PC-9 (cell line): ENCODE data around the gene TTC27. TPM values are rescaled to one million over a fixed set of nuclear protein-coding genes. Genes with fewer than 3 reads are reported as not detected.
"Not testable (repeated sequence)": the region's sequence is repeated elsewhere in the genome, so short reads cannot be mapped to it uniquely, and the experiment has no call there.

Source experiments
- BruUV-seq: library from RNA; stranded (reverse); fragments of 400-500 nt; replicated peaks from 2 replicates; lab custom pipeline; 2021; lab: Mats Ljungman, UMichigan
- CTCF ChIA-PET: fragments of 300-600 bp; sonication (Branson Sonifier 250); formaldehyde crosslinking; loops from one replicate; lab custom pipeline; 2022; ENCODE audit warnings: antibody characterized with exemption; lab: Charles Lee
- POLR2A ChIA-PET: fragments of 300-600 bp; sonication (Branson Sonifier 250); formaldehyde crosslinking; loops from one replicate; lab custom pipeline; 2022; ENCODE audit warnings: antibody characterized with exemption; ENCODE audit not compliant: unreplicated experiment; lab: Charles Lee
- DNase-seq, 2 experiments: peaks; one replicate each; pipeline versions ENCODE4 v3.0.0 to v3.0.0-alpha.2; 2015 to 2022; ENCODE audit warnings: mixed read lengths in 1 of 2
- H2AFZ ChIP-seq: fragments of 200-600 bp; sonication (generic); 2 replicates; pipeline ENCODE4 v1.8.1; 2017; ENCODE audit warnings: antibody characterized with exemption
- H3F3A ChIP-seq: fragments of 200-600 bp; sonication (generic); 2 replicates; pipeline ENCODE4 v1.8.1; 2017; ENCODE audit warnings: antibody characterized with exemption, mild to moderate bottlenecking, low read depth; ENCODE audit not compliant: insufficient read depth
- H3K27ac ChIP-seq: fragments of 200-600 bp; sonication (generic); 2 replicates; pipeline ENCODE4 v1.6.1; 2016; ENCODE audit warnings: mixed run types
- H3K27me3 ChIP-seq: fragments of 200-600 bp; sonication (generic); 2 replicates; pipeline ENCODE4 v1.6.1; 2016; ENCODE audit warnings: low read depth, mixed run types; ENCODE audit not compliant: insufficient read depth
- H3K36me3 ChIP-seq: fragments of 200-600 bp; sonication (generic); 2 replicates; pipeline ENCODE4 v1.6.1; 2016; ENCODE audit warnings: low read depth, mixed run types
- H3K4me1 ChIP-seq: fragments of 200-600 bp; sonication (generic); replicated peaks from 2 replicates; pipeline ENCODE4 v1.6.1; 2016; ENCODE audit warnings: mixed run types; ENCODE audit not compliant: insufficient read depth
- H3K4me2 ChIP-seq: fragments of 200-600 bp; sonication (generic); 2 replicates; pipeline ENCODE4 v1.6.1; 2017; ENCODE audit warnings: mixed run types
- H3K4me3 ChIP-seq: fragments of 200-600 bp; sonication (generic); 2 replicates; pipeline ENCODE4 v1.6.1; 2016; ENCODE audit warnings: mixed run types
- H3K79me2 ChIP-seq: fragments of 200-600 bp; sonication (generic); 2 replicates; pipeline ENCODE4 v1.6.1; 2017; ENCODE audit warnings: low read depth, mixed run types
- H3K9me2 ChIP-seq: fragments of 200-600 bp; sonication (generic); 2 replicates; pipeline ENCODE4 v1.8.1; 2017; ENCODE audit warnings: mild to moderate bottlenecking; ENCODE audit not compliant: insufficient read depth
- H3K9me3 ChIP-seq: fragments of 200-600 bp; sonication (generic); 2 replicates; pipeline ENCODE4 v1.8.1; 2016; ENCODE audit warnings: low read depth; ENCODE audit not compliant: insufficient read depth
- H4K20me1 ChIP-seq: fragments of 200-600 bp; sonication (generic); 2 replicates; pipeline ENCODE4 v1.8.1; 2017; ENCODE audit not compliant: insufficient read depth
- EZH2 ChIP-seq: fragments of 200-600 bp; sonication (generic); IDR thresholded peaks from 2 replicates; pipeline ENCODE4 v1.8.0; 2017; ENCODE audit warnings: antibody characterized with exemption, low read depth
- intact Hi-C: fragments of 100-400 bp; cut with micrococcal nuclease; formaldehyde crosslinking; loops from one replicate; pipeline ENCODE4 v1.10.0; 2022; ENCODE audit not compliant: unreplicated experiment
- total RNA-seq: library from RNA; stranded (reverse); gene quantifications from 2 replicates; pipeline ENCODE4 v1.2.3, GENCODE V29; 2021
- TF ChIP-seq, protein P1 (sequence below): fragments of 200-600 bp; sonication (generic); conservative IDR thresholded peaks from 2 replicates; pipeline ENCODE4 v1.6.1; 2017; ENCODE audit warnings: mixed run types, antibody characterized with exemption, mild to moderate bottlenecking, moderate library complexity

The TTC27 gene
- total RNA-seq, 1 experiment from 2014 or later = 12.8 TPM

DNA sequence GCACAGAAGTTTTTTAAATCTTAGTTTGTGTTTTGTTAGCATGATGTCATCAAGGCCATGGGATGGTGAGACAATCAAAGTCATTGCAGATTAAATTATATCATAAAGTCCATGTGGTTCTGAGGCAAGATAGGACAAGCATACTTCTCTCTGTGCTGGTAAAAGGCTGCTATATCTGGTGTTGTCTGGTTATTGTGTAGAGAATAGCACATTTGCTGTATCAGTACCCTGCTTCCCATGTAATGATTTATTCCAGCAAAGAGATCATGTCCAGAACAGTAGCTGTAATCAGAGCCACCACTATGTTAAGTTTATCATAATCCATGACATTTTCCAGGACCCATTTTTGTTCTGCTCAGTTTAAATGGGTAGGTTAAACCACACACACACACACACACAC is 123.0 kb downstream of the TTC27 start:
- H3K27ac ChIP-seq = no peak overlapping the region
- peaks cover 4% of the 10 kb centered on the region; the same call in 1 of the 2 replicates for H3K9me2 ChIP-seq
- no peak overlapping the region for H2AFZ ChIP-seq
- no peaks in the 10 kb centered on the region for H4K20me1 ChIP-seq
- ChIA-PET CTCF (no interaction called here), POLR2A (no interaction called here)
- H3K4me2 ChIP-seq = no peak overlapping the region
- TF ChIP-seq, protein P1, sequence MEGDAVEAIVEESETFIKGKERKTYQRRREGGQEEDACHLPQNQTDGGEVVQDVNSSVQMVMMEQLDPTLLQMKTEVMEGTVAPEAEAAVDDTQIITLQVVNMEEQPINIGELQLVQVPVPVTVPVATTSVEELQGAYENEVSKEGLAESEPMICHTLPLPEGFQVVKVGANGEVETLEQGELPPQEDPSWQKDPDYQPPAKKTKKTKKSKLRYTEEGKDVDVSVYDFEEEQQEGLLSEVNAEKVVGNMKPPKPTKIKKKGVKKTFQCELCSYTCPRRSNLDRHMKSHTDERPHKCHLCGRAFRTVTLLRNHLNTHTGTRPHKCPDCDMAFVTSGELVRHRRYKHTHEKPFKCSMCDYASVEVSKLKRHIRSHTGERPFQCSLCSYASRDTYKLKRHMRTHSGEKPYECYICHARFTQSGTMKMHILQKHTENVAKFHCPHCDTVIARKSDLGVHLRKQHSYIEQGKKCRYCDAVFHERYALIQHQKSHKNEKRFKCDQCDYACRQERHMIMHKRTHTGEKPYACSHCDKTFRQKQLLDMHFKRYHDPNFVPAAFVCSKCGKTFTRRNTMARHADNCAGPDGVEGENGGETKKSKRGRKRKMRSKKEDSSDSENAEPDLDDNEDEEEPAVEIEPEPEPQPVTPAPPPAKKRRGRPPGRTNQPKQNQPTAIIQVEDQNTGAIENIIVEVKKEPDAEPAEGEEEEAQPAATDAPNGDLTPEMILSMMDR = no peak
- TF ChIP-seq EZH2 = no peak
- H3K4me1 ChIP-seq = no peaks in the 10 kb centered on the region
- intact Hi-C loops = no loop called here
- no peaks in the 10 kb centered on the region for H3K36me3 ChIP-seq
- H3K27me3 ChIP-seq = no peaks in the 10 kb centered on the region
- H3K79me2 ChIP-seq = no peaks in the 10 kb centered on the region
- no peak for DNase-seq
- H3K4me3 ChIP-seq = no peak overlapping the region
- no TSS peak for BruUV-seq
- no peaks in the 10 kb centered on the region for H3F3A ChIP-seq
- no peaks in the 10 kb centered on the region; the same call in 1 of the 2 replicates for H3K9me3 ChIP-seq

DNA sequence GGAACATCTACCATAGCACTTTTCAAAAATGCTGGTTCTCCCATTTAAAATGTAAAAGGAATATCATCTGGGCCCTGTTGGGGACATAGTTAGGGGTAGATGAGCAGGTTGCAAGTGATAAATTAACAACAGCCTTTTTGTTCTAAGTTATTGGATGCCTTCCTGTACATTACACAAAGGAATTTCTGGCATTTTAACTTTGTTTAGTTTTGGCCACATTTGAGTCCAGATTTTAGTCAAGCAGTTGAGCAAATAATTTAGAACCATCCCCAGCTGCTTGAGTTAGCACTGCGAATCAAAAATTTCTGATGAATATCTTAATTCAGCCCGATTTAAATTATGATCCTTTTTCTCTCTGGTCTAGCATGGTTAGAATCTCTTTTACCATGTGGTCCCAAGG is 124.4 kb downstream of the TTC27 start:
- TF ChIP-seq, protein P1 = no peak
- TF ChIP-seq EZH2 = no peak
- peaks cover 4% of the 10 kb centered on the region; the same call in 1 of the 2 replicates for H3K9me2 ChIP-seq
- no peaks in the 10 kb centered on the region for H3K27me3 ChIP-seq
- DNase-seq = no peak
- CTCF ChIA-PET = no interaction called here
- intact Hi-C loops = no loop called here
- no TSS peak for BruUV-seq
- H3K4me2 ChIP-seq = no peak overlapping the region
- H3K4me3 ChIP-seq = no peak overlapping the region
- POLR2A ChIA-PET = no interaction called here
- H3K4me1 ChIP-seq = no peaks in the 10 kb centered on the region
- H3K9me3 ChIP-seq = no peaks in the 10 kb centered on the region; the same call in 1 of the 2 replicates
- no peaks in the 10 kb centered on the region for H3F3A ChIP-seq
- H4K20me1 ChIP-seq = no peaks in the 10 kb centered on the region
- H3K36me3 ChIP-seq = no peaks in the 10 kb centered on the region
- no peak overlapping the region for H3K27ac ChIP-seq
- no peak overlapping the region for H2AFZ ChIP-seq
- H3K79me2 ChIP-seq = no peaks in the 10 kb centered on the region

DNA sequence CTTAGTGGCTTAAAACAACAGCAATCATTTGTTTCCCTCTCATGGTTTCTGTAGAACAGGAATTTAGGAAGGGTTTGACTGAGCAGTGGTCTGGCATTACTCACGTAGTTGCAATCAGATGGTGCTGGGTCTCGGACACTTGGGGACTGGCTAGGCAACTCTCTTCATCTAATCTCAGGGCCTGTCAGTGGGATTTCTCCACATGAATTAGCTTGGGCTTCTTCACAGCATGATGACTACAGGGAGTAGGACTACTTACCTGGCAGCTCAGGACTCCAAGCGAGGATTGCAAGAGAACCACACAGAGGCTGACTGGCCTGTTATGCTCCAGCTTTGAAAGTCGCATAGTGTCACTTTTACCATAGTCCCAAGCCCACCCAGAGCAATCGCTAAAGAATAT is 125.1 kb downstream of the TTC27 start:
- Histone ChIP-seq H3K4me1 (no peaks in the 10 kb centered on the region), H3K27me3 (no peaks in the 10 kb centered on the region), H3K36me3 (no peaks in the 10 kb centered on the region), H3K9me3 (no peaks in the 10 kb centered on the region; the same call in 1 of the 2 replicates), H3K27ac (no peak overlapping the region), H3K9me2 (peaks cover 4% of the 10 kb centered on the region; the same call in 1 of the 2 replicates), H3K79me2 (no peaks in the 10 kb centered on the region), H4K20me1 (no peaks in the 10 kb centered on the region), H2AFZ (no peak overlapping the region), H3F3A (no peaks in the 10 kb centered on the region), H3K4me3 (no peak overlapping the region), H3K4me2 (no peak overlapping the region)
- TF ChIP-seq, protein P1 = no peak
- TF ChIP-seq EZH2 = no peak
- ChIA-PET CTCF (no interaction called here), POLR2A (no interaction called here)
- intact Hi-C loops = no loop called here
- no peak for DNase-seq
- no TSS peak for BruUV-seq

DNA sequence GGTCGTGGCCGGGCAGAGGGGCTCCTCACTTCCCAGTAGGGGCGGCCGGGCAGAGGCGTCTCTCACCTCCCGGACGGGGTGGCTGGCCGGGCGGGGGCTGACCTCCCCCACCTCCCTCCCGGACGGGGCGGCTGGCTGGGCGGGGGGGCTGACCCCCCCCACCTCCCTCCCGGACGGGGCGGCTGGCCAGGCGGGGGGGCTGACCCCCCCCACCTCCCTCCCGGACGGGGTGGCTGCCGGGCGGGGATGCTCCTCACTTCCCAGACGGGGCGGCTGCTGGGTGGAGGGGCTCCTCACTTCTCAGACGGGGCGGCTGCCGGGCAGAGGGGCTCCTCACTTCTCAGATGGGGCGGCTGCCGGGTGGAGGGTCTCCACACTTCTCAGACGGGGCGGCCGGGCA is 126.8 kb downstream of the TTC27 start:
- DNase-seq, BruUV-seq, intact Hi-C loops, CTCF ChIA-PET, H2AFZ ChIP-seq, H3K9me2 ChIP-seq, H4K20me1 ChIP-seq, H3K27me3 ChIP-seq, H3K79me2 ChIP-seq, H3K9me3 ChIP-seq, H3K4me3 ChIP-seq, H3K36me3 ChIP-seq, H3K4me1 ChIP-seq, H3F3A ChIP-seq, POLR2A ChIA-PET, H3K27ac ChIP-seq, H3K4me2 ChIP-seq: not testable (repeated sequence)
